ENCODE measurements around the gene INSC.

DNA sequence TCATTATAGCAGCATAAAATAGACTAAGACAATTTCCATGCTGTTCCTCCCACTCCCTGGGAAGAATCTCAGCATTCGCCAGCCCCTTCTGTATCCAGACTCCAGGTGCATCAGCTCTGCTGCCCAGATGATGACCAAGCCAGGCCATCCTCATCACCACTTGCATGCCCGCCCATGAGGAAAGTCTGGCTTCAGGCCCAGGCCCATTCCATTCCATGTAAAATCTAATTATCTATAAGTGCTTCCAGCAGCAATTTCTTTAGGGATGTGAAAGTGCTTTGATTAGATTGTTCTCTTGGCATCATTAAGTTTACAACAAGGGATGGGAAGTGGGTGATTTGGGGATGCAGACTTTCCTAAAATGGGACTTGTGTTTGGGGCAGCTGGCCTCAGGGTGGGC lies 100.3 kb downstream of the INSC start:
- TF ChIP-seq CTCF (conservative IDR thresholded peaks at IDR 0.05; ENCODE audit: low read depth, low read length) (no peak), EZH2 (IDR thresholded peaks at IDR 0.05; ENCODE audit: low read length, unreplicated experiment) (no peak)
